ENCODE data around the gene ABCA7. TPM values are rescaled to one million over a fixed set of nuclear protein-coding genes. Genes with fewer than 3 reads are reported as not detected.
A peak's percentile ranks its signal among the peaks of the same experiment; 100 is the strongest.

Gene ABCA7
- total RNA-seq, 1 donor, result 33.3 TPM

DNA sequence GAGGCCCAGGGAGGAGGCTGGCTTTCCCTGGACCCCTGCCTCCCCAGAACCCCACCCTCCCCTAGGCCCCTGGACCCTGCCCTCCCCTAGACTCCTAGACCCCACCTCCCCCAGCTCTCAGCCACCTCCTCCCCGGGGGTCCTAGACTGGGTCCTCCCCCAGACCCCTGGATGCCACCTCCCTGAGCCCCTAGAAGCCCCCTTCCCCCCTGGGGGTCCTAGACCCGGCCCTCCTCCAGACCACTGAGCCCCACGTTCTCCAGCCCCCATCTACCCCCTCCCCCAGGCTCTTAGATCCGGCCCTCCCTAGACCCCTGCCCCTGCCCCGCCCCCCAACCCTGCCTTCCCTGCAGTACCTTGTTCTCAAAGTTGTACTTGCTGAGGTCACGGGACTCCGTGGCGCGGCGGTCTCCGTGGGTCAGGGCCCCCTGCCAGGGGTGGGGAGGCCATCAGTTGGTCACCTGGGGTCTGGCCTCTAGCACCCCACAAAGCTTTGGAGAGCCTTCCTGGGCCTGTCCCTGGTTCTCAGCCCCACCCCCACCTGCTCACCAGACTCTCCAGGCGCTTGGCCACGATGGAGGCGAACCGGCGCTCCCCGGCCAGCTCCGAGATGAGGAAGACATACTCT lies 71.8 kb downstream of the ABCA7 start:
- Histone ChIP-seq H3K4me3 (ENCODE audit: insufficient read depth, low read length) (no peak overlapping the region), H3K36me3 (ENCODE audit: insufficient read depth, low read length) (peaks cover 58% of the 10 kb centered on the region), H3K4me2 (ENCODE audit: insufficient read depth, low read length) (no peak overlapping the region), H3K9me3 (ENCODE audit: low read depth, low read length) (no peaks in the 10 kb centered on the region), H2AFZ (ENCODE audit: low read length) (no peak overlapping the region), H4K20me1 (ENCODE audit: insufficient read depth, low read length) (peaks cover 45% of the 10 kb centered on the region), H3K79me2 (ENCODE audit: insufficient read depth, low read length) (peaks cover 10% of the 10 kb centered on the region), H3K4me1 (ENCODE audit: insufficient read depth, low read length) (peaks cover 5% of the 10 kb centered on the region), H3K27ac (ENCODE audit: low read depth, low read length) (no peak overlapping the region), H3K27me3 (ENCODE audit: insufficient read depth, low read length) (no peaks in the 10 kb centered on the region)
- TF ChIP-seq, protein P1, sequence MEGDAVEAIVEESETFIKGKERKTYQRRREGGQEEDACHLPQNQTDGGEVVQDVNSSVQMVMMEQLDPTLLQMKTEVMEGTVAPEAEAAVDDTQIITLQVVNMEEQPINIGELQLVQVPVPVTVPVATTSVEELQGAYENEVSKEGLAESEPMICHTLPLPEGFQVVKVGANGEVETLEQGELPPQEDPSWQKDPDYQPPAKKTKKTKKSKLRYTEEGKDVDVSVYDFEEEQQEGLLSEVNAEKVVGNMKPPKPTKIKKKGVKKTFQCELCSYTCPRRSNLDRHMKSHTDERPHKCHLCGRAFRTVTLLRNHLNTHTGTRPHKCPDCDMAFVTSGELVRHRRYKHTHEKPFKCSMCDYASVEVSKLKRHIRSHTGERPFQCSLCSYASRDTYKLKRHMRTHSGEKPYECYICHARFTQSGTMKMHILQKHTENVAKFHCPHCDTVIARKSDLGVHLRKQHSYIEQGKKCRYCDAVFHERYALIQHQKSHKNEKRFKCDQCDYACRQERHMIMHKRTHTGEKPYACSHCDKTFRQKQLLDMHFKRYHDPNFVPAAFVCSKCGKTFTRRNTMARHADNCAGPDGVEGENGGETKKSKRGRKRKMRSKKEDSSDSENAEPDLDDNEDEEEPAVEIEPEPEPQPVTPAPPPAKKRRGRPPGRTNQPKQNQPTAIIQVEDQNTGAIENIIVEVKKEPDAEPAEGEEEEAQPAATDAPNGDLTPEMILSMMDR (IDR thresholded peaks at IDR 0.05; ENCODE audit: extremely low read depth, low read depth, low read length), result no peak
- DNase-seq (ENCODE audit: insufficient read length, low spot score, missing footprints), result peak; percentile 93

DNA sequence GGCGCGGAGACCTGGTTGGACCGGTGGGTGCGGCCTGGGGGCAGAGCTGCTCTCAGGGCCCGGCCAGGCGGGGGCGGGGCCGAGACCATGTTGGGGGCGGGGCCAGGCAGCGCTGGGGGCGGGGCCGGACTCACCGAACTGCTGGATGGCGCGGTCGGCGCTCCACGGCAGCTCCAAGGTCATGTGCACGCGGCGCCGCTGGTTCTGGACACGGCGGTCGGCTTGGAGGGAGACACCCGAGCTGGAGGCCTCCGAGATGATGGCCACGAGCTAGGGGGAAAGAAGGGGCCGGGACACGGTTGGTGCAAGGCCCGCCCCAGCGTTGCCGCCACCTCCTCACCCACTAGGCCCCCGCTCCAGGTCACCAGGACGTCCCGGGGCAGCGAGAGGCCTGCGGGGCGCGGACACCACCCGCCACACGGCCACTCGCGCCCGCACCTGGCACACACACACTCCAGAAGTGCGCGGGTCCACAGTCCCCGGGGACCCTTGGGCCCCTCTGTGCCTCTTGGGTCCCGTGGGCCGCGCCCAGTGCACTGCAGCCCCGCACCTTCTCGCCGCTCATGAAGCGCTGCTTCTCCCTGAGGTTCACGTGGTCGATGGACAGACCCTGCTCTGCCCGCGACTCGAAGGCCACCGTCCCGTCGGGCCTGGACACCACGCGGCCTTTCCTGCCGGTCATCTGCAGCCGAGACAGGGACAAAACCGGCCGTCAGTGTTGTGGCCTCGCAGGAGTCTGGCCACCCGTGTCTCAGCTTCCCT lies 72.5 kb downstream of the ABCA7 start:
- no peak for DNase-seq (ENCODE audit: insufficient read length, low spot score, missing footprints)
- H3K4me1 ChIP-seq (ENCODE audit: insufficient read depth, low read length), result peaks cover 5% of the 10 kb centered on the region
- H3K27ac ChIP-seq (ENCODE audit: low read depth, low read length), result no peak overlapping the region
- H3K9me3 ChIP-seq (ENCODE audit: low read depth, low read length), result no peaks in the 10 kb centered on the region
- TF ChIP-seq, protein P1 (IDR thresholded peaks at IDR 0.05; ENCODE audit: extremely low read depth, low read depth, low read length), result no peak
- H3K79me2 ChIP-seq (ENCODE audit: insufficient read depth, low read length), result peaks cover 15% of the 10 kb centered on the region
- peaks cover 41% of the 10 kb centered on the region for H4K20me1 ChIP-seq (ENCODE audit: insufficient read depth, low read length)
- no peak overlapping the region for H3K4me2 ChIP-seq (ENCODE audit: insufficient read depth, low read length)
- H3K27me3 ChIP-seq (ENCODE audit: insufficient read depth, low read length), result no peaks in the 10 kb centered on the region
- no peak overlapping the region for H2AFZ ChIP-seq (ENCODE audit: low read length)
- no peak overlapping the region for H3K4me3 ChIP-seq (ENCODE audit: insufficient read depth, low read length)
- H3K36me3 ChIP-seq (ENCODE audit: insufficient read depth, low read length), result peaks cover 59% of the 10 kb centered on the region

DNA sequence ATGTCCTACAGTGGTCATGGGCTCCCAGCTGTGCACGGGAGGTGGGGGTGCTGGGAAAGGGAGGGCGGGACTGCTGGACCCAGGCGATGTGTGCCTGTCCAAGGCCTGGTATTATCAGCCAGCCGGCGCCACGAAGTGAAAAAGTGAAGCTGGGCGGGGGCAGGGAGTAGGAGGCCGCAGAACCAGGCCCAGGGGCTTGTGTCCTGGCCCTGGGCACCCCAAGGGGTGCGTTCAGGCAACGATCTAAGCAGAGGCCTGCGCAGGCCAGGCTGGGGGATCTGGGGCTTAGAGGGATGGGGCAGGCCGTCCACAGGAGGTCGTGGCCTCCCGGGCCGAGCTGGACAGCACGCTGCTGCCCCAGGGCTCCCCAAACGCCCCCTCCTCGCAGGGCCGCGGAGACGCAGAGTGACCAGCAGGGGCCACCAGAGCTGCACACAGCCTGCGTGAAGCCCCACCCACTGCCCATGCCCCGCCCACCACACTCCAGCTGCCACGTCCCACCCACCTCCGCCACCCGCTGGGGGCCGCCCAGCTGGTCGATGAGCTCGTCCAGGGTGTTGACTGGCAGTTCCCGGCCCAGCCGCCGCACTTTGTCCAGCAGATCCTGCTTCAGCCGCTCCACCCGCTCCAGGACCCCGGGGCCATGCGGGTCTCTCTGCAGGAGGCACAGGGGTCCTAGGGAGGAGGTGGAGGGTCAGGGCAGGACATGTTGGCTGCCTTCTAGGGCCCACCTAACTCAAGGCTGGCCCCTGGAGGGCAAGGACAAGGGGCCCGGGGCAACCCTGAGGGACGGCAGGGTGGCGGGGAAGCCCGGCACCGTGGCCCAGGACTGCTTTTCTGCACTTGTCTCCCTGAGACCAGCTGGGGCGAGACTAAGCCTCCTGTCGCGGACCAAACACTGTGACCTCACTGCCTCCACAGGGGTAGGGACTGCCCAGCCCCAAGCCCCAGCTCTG lies 73.4 kb downstream of the ABCA7 start:
- Histone ChIP-seq H2AFZ (ENCODE audit: low read length) (no peak overlapping the region), H3K27ac (ENCODE audit: low read depth, low read length) (peak overlapping the region; percentile 73), H3K27me3 (ENCODE audit: insufficient read depth, low read length) (no peaks in the 10 kb centered on the region), H3K4me1 (ENCODE audit: insufficient read depth, low read length) (peaks cover 5% of the 10 kb centered on the region), H3K79me2 (ENCODE audit: insufficient read depth, low read length) (peaks cover 17% of the 10 kb centered on the region), H3K9me3 (ENCODE audit: low read depth, low read length) (no peaks in the 10 kb centered on the region), H3K4me2 (ENCODE audit: insufficient read depth, low read length) (peak overlapping the region; percentile 10), H4K20me1 (ENCODE audit: insufficient read depth, low read length) (peaks cover 43% of the 10 kb centered on the region), H3K4me3 (ENCODE audit: insufficient read depth, low read length) (no peak overlapping the region), H3K36me3 (ENCODE audit: insufficient read depth, low read length) (peaks cover 63% of the 10 kb centered on the region)
- DNase-seq (ENCODE audit: insufficient read length, low spot score, missing footprints), result peak; percentile 100
- TF ChIP-seq, protein P1 (IDR thresholded peaks at IDR 0.05; ENCODE audit: extremely low read depth, low read depth, low read length), result peak; percentile 66
